GM21447 (cell line): ENCODE data around the gene PLA2G12B.

Experiments used
- ATAC-seq: cut with Tn5 transposase; IDR thresholded peaks from one replicate; pipeline ENCODE4 v1.9.1; 2021; ENCODE audit not compliant: unreplicated experiment

The PLA2G12B gene

GRCh38 chr10:72895236-72895850, 59.3 kb downstream of the PLA2G12B start:
- ATAC-seq = no peak

- no peak for ATAC-seq
Observed at GRCh38 chr10:72893136-72893798, 61.3 kb downstream of the PLA2G12B start, which contains the start of gene OIT3. TSS of gene OIT3 (plus strand) at chr10:72893739. CDS start at chr10:72893799, 60 bp downstream.

- ATAC-seq = no peak
Observed at GRCh38 chr10:72890086-72890485, 64.5 kb downstream of the PLA2G12B start.

- ATAC-seq = no peak
Observed at GRCh38 chr10:72889391-72889831, 65.2 kb downstream of the PLA2G12B start.

GRCh38 chr10:72888151-72888638, 66.4 kb downstream of the PLA2G12B start:
- ATAC-seq = no peak

- ATAC-seq = no peak
Observed at GRCh38 chr10:72887043-72887442, 67.6 kb downstream of the PLA2G12B start.

- ATAC-seq = no peak
Observed at GRCh38 chr10:72886621-72887020, 68.0 kb downstream of the PLA2G12B start.

- no peak for ATAC-seq
Observed at GRCh38 chr10:72885953-72886352, 68.7 kb downstream of the PLA2G12B start.
